DOHH2 (cell line): ENCODE data around the gene PIWIL4.

Source experiments
- CTCF ChIP-seq: fragments of 200-600 bp; sonication (generic); IDR thresholded peaks from one replicate; pipeline ENCODE4 v1.5.1; 2014; ENCODE audit warnings: antibody characterized with exemption, mild to moderate bottlenecking, low read depth, low read length; ENCODE audit not compliant: poor library complexity, severe bottlenecking
- EZH2phosphoT487 ChIP-seq: fragments of 200-600 bp; sonication (generic); IDR thresholded peaks from 2 replicates; pipeline ENCODE4 v1.6.1; 2017; ENCODE audit warnings: borderline replicate concordance, mild to moderate bottlenecking, antibody characterized with exemption, low read length, moderate library complexity, mixed read lengths

- TF ChIP-seq CTCF (no peak), EZH2phosphoT487 (no peak)
These were observed 83.6 kb downstream of the PIWIL4 start for GRCh38 chr11:94650756-94651155.
